ENCODE measurements around the gene GPS2. TPM values are rescaled to one million over a fixed set of nuclear protein-coding genes. Genes with fewer than 3 reads are reported as not detected.
A peak's percentile ranks its signal among the peaks of the same experiment; 100 is the strongest.

GPS2 gene, protein sequence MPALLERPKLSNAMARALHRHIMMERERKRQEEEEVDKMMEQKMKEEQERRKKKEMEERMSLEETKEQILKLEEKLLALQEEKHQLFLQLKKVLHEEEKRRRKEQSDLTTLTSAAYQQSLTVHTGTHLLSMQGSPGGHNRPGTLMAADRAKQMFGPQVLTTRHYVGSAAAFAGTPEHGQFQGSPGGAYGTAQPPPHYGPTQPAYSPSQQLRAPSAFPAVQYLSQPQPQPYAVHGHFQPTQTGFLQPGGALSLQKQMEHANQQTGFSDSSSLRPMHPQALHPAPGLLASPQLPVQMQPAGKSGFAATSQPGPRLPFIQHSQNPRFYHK
- total RNA-seq: 10 to 100 TPM; 31.8 to 36.8 TPM

GRCh38 chr17:7314719-7315569 is at the start of gene GPS2:
GPS2 (minus strand) TSS chr17:7315360; CDS start chr17:7315052, 308 bp downstream.
- ChIA-PET POLR2A (interaction anchor here (0.6 to 9.0 kb wide), 27 partner anchors 12 to 371 kb away, joined by 3 to 150 read pairs (median 5); partner anchors contain the start of genes ACAP1, CD68, GABARAP and NEURL4), CTCF (interaction anchor here (1.1 to 2.6 kb wide), 6 partner anchors 10 to 373 kb away, joined by 3 to 20 read pairs (median 6); partner anchors contain the start of genes ACAP1, NEURL4 and TP53)
- peak; percentile 82 for ATAC-seq
- TF ChIP-seq CTCF (IDR thresholded peaks at IDR 0.05): no peak
- Mint-ChIP-seq H3K27me3 (no peaks in the 10 kb centered on the region), H3K36me3 (ENCODE audit: low read depth) (peaks cover 47% of the 10 kb centered on the region), H3K4me1 (ENCODE audit: low read depth) (peaks cover 45% of the 10 kb centered on the region), H3K4me3 (peak within 1 kb of the TSS; percentile 88), H3K27ac (peak within 1 kb of the TSS; percentile 89), H3K9me3 (no peaks in the 10 kb centered on the region)
- intact Hi-C loops (cut with micrococcal nuclease): no loop called here
- DNase-seq: peak; percentile 96

- no peak for TF ChIP-seq CTCF (IDR thresholded peaks at IDR 0.05)
Observed at GRCh38 chr17:7363311-7363710, 48.2 kb upstream of the GPS2 start.

DNA sequence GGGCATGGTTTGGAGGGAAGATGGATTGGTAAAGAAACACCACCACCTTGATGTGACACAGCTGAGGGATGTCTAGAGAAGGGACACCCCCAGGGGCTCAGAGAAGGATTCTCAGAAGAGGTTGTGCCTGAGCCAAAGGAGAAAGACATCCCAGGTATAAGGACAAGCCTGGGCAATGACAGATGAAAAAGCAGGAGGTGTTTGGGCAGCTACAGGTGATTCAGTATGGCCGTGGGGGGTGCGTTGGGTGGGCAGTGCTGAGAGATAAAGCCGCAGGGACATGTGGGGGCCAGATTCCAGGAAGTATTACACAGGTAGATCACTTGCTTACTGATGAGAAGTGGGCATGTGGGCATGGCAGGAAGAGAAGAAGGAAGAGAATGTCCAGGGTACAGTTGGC is 46.7 kb upstream of the GPS2 start:
- H3K4me3 Mint-ChIP-seq: no peak overlapping the region
- POLR2A ChIA-PET: interaction anchor here (1.2 kb wide), 1 partner anchor 22 kb away, joined by 4 read pairs; no protein-coding TSS in a partner anchor
- no peak for ATAC-seq

More at GRCh38 chr17:7363311-7363710, 48.2 kb upstream of the GPS2 start:
- no peak for ATAC-seq
- Mint-ChIP-seq H3K9me3 (no peaks in the 10 kb centered on the region), H3K27ac (no peak overlapping the region), H3K36me3 (ENCODE audit: low read depth) (no peaks in the 10 kb centered on the region), H3K4me3 (no peak overlapping the region), H3K27me3 (no peaks in the 10 kb centered on the region), H3K4me1 (ENCODE audit: low read depth) (no peaks in the 10 kb centered on the region)
- ChIA-PET POLR2A (no interaction called here), CTCF (interaction anchor here (1.0 kb wide), 1 partner anchor 74 kb away, joined by 3 read pairs; no protein-coding TSS in a partner anchor)
- DNase-seq: no peak
- intact Hi-C loops (cut with micrococcal nuclease): no loop called here

GRCh38 chr17:7357381-7357780 is 42.2 kb upstream of the GPS2 start:
- Mint-ChIP-seq H3K36me3 (ENCODE audit: low read depth) (peaks cover 6% of the 10 kb centered on the region), H3K27me3 (no peaks in the 10 kb centered on the region), H3K4me3 (no peak overlapping the region), H3K4me1 (ENCODE audit: low read depth) (peaks cover 29% of the 10 kb centered on the region), H3K9me3 (no peaks in the 10 kb centered on the region), H3K27ac (no peak overlapping the region)
- CTCF ChIA-PET: interaction anchor here (1.7 to 6.3 kb wide), 3 partner anchors 69 to 203 kb away, joined by 4 to 68 read pairs (median 24); partner anchors contain the start of genes SENP3 and TMEM102
- TF ChIP-seq CTCF (IDR thresholded peaks at IDR 0.05): no peak
- ATAC-seq: no peak
- DNase-seq: no peak
- POLR2A ChIA-PET: no interaction called here
- intact Hi-C loops (cut with micrococcal nuclease): loop anchor here (10.0 kb wide), 2 partner anchors 127 to 207 kb away; partner anchors contain the start of genes POLR2A, SENP3 and SLC35G6

More for the DNA sequence above, 46.7 kb upstream of the GPS2 start:
- H3K27ac Mint-ChIP-seq: no peak overlapping the region
- H3K9me3 Mint-ChIP-seq: no peaks in the 10 kb centered on the region
- CTCF ChIA-PET: interaction anchor here (0.6 to 2.1 kb wide), 5 partner anchors 14 to 260 kb away, joined by 3 to 11 read pairs (median 4); no protein-coding TSS in a partner anchor
- DNase-seq: no peak
- H3K27me3 Mint-ChIP-seq: no peaks in the 10 kb centered on the region
- intact Hi-C loops (cut with micrococcal nuclease): no loop called here
- TF ChIP-seq CTCF (IDR thresholded peaks at IDR 0.05): no peak
- H3K36me3 Mint-ChIP-seq (ENCODE audit: low read depth): no peaks in the 10 kb centered on the region
- H3K4me1 Mint-ChIP-seq (ENCODE audit: low read depth): no peaks in the 10 kb centered on the region
